Epithelial cell of alveolus of lung (primary cell): ENCODE results near the gene DENND1A. TPM values are rescaled to one million over a fixed set of nuclear protein-coding genes. Genes with fewer than 3 reads are reported as not detected.

Experiments used
- total RNA-seq: library from RNA; depleted of rRNA; stranded (reverse); fragments of >200 nt; gene quantifications from 2 replicates; pipeline ENCODE4 v1.2.1, GENCODE V29; 2015

DENND1A gene
- 15.3 and 22.3 TPM in 2 replicates for total RNA-seq

DNA sequence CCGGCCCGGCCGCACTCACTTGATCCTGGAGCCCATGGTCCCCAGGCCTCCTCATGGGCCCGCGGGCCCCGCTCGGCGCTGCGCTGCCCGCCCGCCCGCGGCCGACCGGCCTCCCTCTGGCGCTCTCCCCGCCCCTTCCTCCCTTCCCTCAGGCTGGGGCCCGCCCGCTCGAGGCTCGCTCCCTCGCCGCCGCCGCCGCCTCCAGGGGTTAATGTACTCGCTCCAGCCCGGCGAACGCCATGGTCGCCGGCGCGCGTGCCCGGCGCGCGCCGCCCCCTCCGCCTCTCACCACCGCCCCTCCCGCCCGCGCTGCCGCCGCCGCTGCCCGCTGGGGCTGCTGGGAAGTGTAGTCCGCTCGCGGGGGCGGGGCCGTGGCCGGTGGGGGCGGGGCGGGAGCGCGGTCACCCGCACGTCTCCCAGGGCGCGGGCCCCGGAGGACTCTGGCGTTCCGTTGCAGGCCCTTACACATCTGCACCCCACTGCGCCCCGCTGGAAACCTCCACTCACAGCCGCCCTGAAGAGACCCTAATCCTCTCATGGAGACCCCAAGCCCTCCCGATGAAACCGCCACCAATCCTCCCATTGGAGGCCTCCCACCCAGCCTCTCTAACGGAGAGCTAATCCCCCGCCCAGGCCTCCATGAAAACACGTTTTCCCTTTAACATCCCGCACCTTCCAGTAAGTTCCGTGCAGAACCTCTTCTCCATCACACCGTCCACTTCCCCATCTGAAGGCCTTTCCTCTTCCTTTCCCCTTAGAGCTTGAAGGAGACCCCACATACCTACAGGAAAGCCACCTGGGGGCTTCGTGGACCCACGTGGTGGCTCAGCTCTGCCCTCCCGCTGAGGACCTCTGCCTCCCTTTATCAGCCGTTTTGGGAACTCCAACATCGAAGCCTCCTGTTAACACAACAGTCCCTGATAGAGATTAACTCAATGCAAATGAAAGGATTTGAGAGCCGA, at the start of gene DENND1A:
Gene DENND1A, minus strand, starts transcription at position 257 of the 962 bp plus-strand sequence. Its CDS starts 221 bp downstream, at position 36.

DNA sequence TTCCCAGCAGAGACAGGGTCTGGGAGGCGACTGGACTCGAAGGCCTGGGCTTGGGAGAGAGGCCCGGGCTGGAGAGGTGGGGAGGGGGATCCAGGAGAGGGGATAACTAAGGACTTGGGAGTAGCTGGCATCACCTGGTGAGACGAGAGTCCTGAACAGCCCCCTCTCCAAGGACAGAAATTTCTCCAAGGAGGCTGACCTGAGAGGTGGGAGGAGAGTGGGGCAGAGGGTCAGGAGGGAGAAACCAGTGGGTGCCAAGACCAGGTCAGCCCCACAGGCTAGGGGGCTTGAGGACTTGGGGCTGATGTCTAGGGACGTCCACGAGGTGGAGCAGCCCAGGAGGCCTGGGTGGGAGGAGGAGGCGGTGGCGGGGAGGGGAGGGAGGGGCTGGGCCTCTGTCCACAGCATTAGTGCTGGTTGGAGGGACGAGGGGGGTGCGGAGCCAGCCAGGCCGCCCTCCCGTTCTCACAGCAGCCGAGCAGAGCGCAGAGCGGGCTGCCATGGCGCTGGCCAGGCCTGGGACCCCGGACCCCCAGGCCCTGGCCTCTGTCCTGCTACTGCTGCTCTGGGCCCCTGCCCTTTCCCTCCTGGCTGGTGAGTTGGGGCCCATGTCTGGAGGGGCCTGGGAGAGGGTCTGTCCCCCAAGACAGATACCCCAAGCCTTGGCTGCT, 574.0 kb downstream of the DENND1A start, which contains the start of gene CRB2:
Gene CRB2, plus strand, starts transcription at position 437 of the 671 bp plus-strand sequence. Its CDS starts 64 bp downstream, at position 501.

Other genes starting within 250 kb of the DENND1A start
- not detected in 2 replicates for gene LHX2, start 81.6 kb upstream of the DENND1A start, total RNA-seq